NCI-H345 treated with DMSO at 0.1 percent for 48 hours (cell line): ENCODE measurements around the gene TAS2R4.
"Not testable (repeated sequence)": the region's sequence is repeated elsewhere in the genome, so short reads cannot be mapped to it uniquely, and the experiment has no call there.

Experiments used
- DNase-seq: peaks from one replicate; lab custom pipeline; 2025; ENCODE audit not compliant: unreplicated experiment; lab: John Stamatoyannopoulos, UW

Gene TAS2R4

GRCh38 chr7:141776374-141776773 is at the start of gene TAS2R4:
TAS2R4 (plus strand) TSS chr7:141776674; CDS start chr7:141778489, 1,815 bp downstream.
- no peak for DNase-seq

GRCh38 chr7:141729020-141729419 is 47.5 kb upstream of the TAS2R4 start:
- DNase-seq, result no peak

- DNase-seq, result no peak
Measured at GRCh38 chr7:141731476-141732149, 44.9 kb upstream of the TAS2R4 start.

- no peak for DNase-seq
Measured at GRCh38 chr7:141737118-141737835, 39.2 kb upstream of the TAS2R4 start.

GRCh38 chr7:141737836-141738591 is 38.5 kb upstream of the TAS2R4 start, which contains the start of gene SSBP1:
SSBP1 (plus strand) TSS chr7:141738358; CDS start chr7:141739167, 809 bp downstream.
- DNase-seq, result peak; percentile 94

- DNase-seq, result no peak
Measured at GRCh38 chr7:141738592-141739013, 37.9 kb upstream of the TAS2R4 start.

GRCh38 chr7:141739250-141739649 is 37.2 kb upstream of the TAS2R4 start:
- no peak for DNase-seq

- no peak for DNase-seq
Measured at GRCh38 chr7:141742229-141742628, 34.2 kb upstream of the TAS2R4 start.

- no peak for DNase-seq
Measured at GRCh38 chr7:141744131-141744530, 32.3 kb upstream of the TAS2R4 start.

- DNase-seq, result no peak
Measured at GRCh38 chr7:141748396-141748795, 28.1 kb upstream of the TAS2R4 start.

- not testable (repeated sequence) for DNase-seq
Measured at GRCh38 chr7:141751904-141752303, 24.6 kb upstream of the TAS2R4 start.

GRCh38 chr7:141752634-141753033 is 23.8 kb upstream of the TAS2R4 start:
- no peak for DNase-seq

- no peak for DNase-seq
Measured at GRCh38 chr7:141754939-141755338, 21.5 kb upstream of the TAS2R4 start.

- no peak for DNase-seq
Measured at GRCh38 chr7:141763797-141764196, 12.7 kb upstream of the TAS2R4 start, which contains the start of gene TAS2R3. TAS2R3 (plus strand) TSS chr7:141764097; CDS start chr7:141764159, 62 bp downstream.

GRCh38 chr7:141770083-141770583 is 6.3 kb upstream of the TAS2R4 start:
- DNase-seq, result not testable (repeated sequence)

- DNase-seq, result peak; percentile 12
Measured at GRCh38 chr7:141785706-141786552, 9.5 kb downstream of the TAS2R4 start.

- no peak for DNase-seq
Measured at GRCh38 chr7:141788296-141788695, 11.8 kb downstream of the TAS2R4 start.

- no peak for DNase-seq
Measured at GRCh38 chr7:141789917-141790316, 13.4 kb downstream of the TAS2R4 start, which contains the start of gene TAS2R5. TAS2R5 (plus strand) TSS chr7:141790217; CDS start chr7:141790362, 145 bp downstream.

- no peak for DNase-seq
Measured at GRCh38 chr7:141792526-141792925, 16.1 kb downstream of the TAS2R4 start.

GRCh38 chr7:141820067-141820466 is 43.6 kb downstream of the TAS2R4 start:
- DNase-seq, result no peak
